NCI-H146 (cell line): ENCODE measurements around the gene ZNF43.
"Not testable (repeated sequence)": the region's sequence is repeated elsewhere in the genome, so short reads cannot be mapped to it uniquely, and the experiment has no call there.

ENCODE experiments used
- DNase-seq: peaks from one replicate; lab custom pipeline; 2025; lab: John Stamatoyannopoulos, UW

The ZNF43 gene

GRCh38 chr19:21835810-21836444 is at the start of gene ZNF43:
Gene ZNF43, minus strand, starts transcription at chr19:21836182. Its CDS starts 144 bp downstream, at chr19:21836038.
- DNase-seq, result peak; percentile 99

- not testable (repeated sequence) for DNase-seq
These were observed 49.5 kb upstream of the ZNF43 start for GRCh38 chr19:21885516-21885915.

DNA sequence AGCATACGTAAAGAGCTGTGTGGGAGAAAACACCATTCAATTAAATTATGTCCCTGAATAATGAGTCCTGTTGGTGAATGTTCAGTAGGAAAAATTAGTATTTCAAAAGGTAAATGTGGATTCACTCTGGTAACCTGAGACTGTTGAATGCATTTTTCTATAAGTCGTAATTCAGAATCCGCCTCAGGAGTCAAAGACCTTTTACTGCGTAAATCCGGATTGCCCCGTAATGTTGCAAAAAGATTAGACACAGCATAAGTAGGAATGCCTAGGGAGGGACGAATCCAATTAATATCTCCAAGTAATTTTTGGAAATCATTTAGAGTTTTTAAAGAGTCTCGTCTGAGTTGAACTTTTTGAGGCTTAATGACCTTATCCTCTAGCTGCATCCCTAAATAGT is 48.8 kb upstream of the ZNF43 start:
- DNase-seq, result not testable (repeated sequence)

- DNase-seq, result no peak
These were observed 47.5 kb upstream of the ZNF43 start for GRCh38 chr19:21883516-21883915.

DNA sequence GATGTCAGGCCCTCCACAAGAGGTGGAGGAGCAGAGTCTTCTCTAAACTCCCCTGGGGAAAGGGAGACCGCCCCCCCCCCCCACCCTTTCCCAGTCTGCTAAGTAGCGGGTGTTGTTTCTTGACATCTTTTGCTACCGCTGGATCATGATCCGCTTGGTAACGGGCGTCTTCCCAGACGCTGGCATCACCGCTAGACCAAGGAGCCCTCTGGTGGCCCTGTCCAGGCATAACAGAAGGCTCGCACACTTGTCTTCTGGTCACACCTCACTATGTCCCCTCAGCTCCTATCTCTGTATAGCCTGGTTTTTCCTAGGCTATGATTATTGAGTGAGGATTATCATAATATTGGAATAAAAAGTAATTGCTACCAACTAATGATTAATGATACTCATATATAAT is 44.8 kb upstream of the ZNF43 start:
- DNase-seq, result not testable (repeated sequence)

GRCh38 chr19:21878646-21879045 is 42.7 kb upstream of the ZNF43 start:
- no peak for DNase-seq

GRCh38 chr19:21877976-21878375 is 42.0 kb upstream of the ZNF43 start:
- DNase-seq, result no peak

- DNase-seq, result not testable (repeated sequence)
These were observed 40.6 kb upstream of the ZNF43 start for GRCh38 chr19:21876608-21877007.

- DNase-seq, result no peak
These were observed 21.0 kb upstream of the ZNF43 start for GRCh38 chr19:21856773-21857514.

DNA sequence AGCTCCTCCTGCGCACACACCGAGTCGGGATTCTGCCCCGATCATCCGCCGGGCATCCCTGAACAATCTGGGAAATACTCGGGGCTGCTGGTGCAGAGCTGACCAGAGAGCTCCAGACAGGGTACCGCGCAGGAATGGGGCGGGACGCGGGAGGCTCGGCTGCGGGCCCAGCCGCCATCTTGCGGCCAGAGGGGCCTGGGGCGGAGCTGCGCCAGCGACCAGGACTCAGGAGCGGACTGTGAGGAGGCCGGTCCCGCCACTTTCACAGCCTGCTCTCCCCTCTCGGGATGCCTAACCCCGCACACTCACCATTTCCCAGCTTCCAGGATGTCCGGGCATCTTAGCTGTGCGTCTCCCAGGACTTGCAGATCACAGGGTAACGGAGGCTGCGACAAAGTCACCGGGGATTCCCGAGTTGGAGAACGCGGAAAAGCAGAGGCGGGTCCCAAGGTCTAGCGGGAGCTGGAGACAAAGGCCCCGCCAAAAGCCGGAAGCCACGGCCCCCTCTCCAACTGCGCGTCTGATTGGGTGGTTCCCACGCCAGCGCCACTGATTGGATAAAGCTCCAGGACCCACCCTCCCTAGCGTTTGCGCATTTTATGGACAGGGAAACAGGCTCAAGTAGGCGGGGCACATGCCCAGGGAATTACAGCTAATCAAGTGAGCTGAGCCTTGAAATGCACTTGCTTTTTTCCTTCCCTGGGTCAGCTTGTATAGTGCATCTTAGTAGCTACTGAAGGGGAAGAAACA is 15.8 kb upstream of the ZNF43 start:
- DNase-seq, result peak; percentile 98

- DNase-seq, result no peak
These were observed 14.8 kb upstream of the ZNF43 start for GRCh38 chr19:21850656-21851255.

DNA sequence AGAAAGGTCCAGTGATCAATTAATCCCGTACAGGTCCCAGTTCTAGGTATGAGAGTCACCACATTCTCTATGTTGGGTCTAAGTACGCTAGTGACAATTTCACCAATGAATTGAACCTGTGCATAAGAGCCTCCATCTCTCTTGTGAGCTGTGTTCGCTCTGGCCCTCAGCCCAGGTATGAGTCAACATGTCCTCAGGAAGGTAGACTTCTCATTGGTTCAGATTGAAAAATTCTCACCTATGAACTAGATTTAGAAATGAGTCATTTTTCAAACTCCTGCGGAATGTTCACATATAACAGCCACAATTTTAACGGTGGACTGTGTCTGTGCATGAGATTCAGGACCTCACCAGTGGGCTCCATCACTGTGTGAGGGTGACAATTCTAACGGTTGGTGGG is 12.7 kb upstream of the ZNF43 start:
- DNase-seq, result no peak

DNA sequence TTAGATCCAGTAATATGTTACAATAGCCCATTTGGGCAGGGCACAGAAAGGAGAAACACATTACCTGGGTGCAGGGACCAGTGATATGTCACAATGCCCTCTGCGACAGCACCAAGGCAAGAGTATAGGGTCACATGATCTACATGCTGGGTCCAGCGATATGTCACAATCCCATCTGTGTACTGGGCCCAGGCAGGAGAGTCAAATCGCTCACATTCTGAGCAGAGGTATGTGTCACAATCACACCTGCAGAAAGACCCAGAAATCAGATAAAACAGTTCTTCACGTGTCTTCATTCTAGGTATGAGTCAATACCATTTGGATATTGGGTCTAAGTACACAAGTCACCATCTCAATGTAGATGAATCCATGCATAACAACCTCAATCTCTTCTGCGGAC is 7.1 kb upstream of the ZNF43 start:
- DNase-seq, result no peak

GRCh38 chr19:21841488-21842097 is 5.6 kb upstream of the ZNF43 start:
- DNase-seq, result no peak

GRCh38 chr19:21841081-21841480 is 5.1 kb upstream of the ZNF43 start:
- no peak for DNase-seq

- no peak for DNase-seq
These were observed 4.0 kb upstream of the ZNF43 start for GRCh38 chr19:21839976-21840375.

DNA sequence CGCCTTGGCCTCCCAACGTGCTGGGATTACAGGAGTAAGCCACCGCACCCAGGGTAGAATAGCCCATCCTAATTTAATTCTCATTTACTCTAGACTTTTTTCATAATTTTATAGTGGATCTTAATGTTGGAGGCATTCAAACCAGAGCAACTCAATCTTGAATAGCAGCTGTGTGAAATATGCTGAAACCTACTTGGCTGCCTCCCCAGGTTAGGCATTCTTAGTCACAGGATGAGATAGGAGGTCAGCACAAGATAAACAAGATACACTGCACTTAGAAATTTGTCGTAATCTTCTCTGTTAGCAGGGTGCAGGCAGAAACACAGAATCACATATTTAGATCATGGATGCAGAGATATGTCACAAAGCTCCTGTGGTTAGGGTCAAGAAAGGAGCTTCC is 2.7 kb upstream of the ZNF43 start:
- no peak for DNase-seq

DNA sequence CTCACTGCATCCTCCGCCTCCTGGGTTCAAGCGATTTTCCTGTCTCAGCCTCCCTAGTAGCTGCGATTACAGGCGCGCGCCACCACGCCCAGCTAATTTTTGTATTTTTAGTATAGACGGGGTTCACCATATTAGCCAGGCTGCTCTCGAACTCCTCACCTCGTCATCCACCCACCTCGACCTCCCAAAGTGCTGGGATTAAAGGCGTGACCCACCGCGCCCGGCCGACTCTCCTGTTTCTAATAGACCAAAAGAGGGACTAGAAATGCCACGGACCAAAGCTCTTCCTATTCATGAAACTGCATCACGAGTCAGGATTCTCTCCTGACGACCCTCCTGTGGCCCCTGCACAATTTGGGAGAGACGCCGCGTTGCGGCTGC is 563 bp downstream of the ZNF43 start:
- DNase-seq, result no peak

DNA sequence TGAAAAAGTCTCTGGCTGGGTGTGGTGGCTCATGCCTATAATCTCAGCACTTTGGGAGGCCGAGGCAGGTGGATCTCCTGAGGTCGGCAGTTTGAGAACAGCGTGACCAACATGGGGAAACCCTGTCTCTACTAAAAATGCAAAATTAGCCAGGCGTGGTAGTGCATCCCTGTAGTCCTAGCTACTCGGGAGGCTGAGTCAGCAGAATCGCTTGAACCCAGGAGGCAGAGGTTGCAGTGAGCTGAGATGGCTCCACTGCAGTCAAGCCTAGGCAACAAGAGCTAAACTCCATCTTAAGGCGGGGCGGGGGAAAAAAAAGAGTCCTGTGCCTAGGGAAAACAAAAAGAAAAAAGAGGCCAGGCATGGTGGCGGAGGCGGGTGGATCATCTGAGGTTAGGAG is 2.2 kb downstream of the ZNF43 start:
- no peak for DNase-seq

DNA sequence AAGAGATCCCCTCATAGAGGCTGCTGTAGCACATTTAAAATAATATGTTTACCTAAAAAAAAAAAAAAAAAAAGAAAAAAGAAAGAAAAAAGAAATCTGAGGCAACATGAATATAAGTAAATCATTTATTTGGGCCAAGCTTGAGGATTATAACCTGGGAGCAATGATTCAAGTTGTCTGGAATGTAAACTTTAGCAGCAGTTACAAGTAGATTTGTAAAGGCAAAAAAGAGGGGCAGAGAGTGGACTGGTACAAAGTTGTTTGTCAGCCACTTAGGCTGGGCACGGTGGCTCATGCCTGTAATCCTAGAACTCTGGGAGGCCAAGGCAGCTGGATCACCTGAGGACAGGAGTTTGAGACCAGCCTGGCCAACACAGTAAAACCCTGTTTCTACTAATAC is 11.3 kb downstream of the ZNF43 start:
- no peak for DNase-seq

GRCh38 chr19:21823224-21823623 is 12.8 kb downstream of the ZNF43 start:
- no peak for DNase-seq

- DNase-seq, result no peak
These were observed 23.5 kb downstream of the ZNF43 start for GRCh38 chr19:21812448-21812847.
